Spleen (tissue), 11 donors: Measurements from ENCODE around the gene ZNF638. TPM values are rescaled to one million over a fixed set of nuclear protein-coding genes. Genes with fewer than 3 reads are reported as not detected.

ENCODE experiments used
- DNase-seq: peaks from one replicate; pipeline ENCODE4 v3.0.0-alpha.2; 2020
- H3K27ac ChIP-seq, 8 donors: fragments of 200-600 bp; sonication (generic) in 7 of 8; 1 replicate in 4 of 8; 2 replicates in 4 of 8; pipeline versions ENCODE4 v1.5.0 to v1.8.0; 2016 to 2021; ENCODE audit warnings: inconsistent platforms in 4 of 8, mild to moderate bottlenecking in 4 of 8, moderate library complexity in 1 of 8
- H3K27me3 ChIP-seq, 7 donors: fragments of 200-600 bp; sonication (generic) in 6 of 7; replicated peaks in 1 of 7; 1 replicate in 4 of 7; 2 replicates in 3 of 7; pipeline versions ENCODE4 v1.5.0 to v1.8.0; 2016 to 2021; ENCODE audit warnings: inconsistent platforms in 3 of 7, mild to moderate bottlenecking in 1 of 7
- H3K36me3 ChIP-seq, 6 donors: fragments of 200-600 bp; sonication (generic) in 5 of 6; 1 replicate in 4 of 6; 2 replicates in 2 of 6; pipeline versions ENCODE4 v1.5.0 to v1.8.0; 2016 to 2021; ENCODE audit warnings: inconsistent platforms in 2 of 6
- H3K4me1 ChIP-seq, 6 donors: fragments of 200-600 bp; sonication (generic) in 5 of 6; 1 replicate in 3 of 6; 2 replicates in 3 of 6; pipeline versions ENCODE4 v1.5.0 to v1.8.0; 2016 to 2021; ENCODE audit warnings: inconsistent platforms in 3 of 6
- H3K4me3 ChIP-seq, 8 donors: fragments of 200-600 bp; sonication (generic) in 7 of 8; 1 replicate in 4 of 8; 2 replicates in 4 of 8; pipeline versions ENCODE4 v1.5.0 to v1.8.0; 2016 to 2021; ENCODE audit warnings: inconsistent platforms in 4 of 8, mild to moderate bottlenecking in 4 of 8, moderate library complexity in 2 of 8
- H3K9me3 ChIP-seq, 8 donors: fragments of 200-600 bp; sonication (generic) in 7 of 8; 1 replicate in 4 of 8; 2 replicates in 4 of 8; pipeline versions ENCODE4 v1.5.0 to v1.8.0; 2016 to 2021; ENCODE audit warnings: inconsistent platforms in 4 of 8
- POLR2A ChIP-seq, 3 donors: fragments of 450-650 bp; IDR thresholded peaks; one replicate each; pipeline ENCODE4 v1.5.1; 2017; ENCODE audit warnings: antibody characterized with exemption in 3 of 3, mild to moderate bottlenecking in 1 of 3
- POLR2AphosphoS5 ChIP-seq, 3 donors: sonication (generic); formaldehyde crosslinking; IDR thresholded peaks; one replicate each; pipeline ENCODE4 v1.5.1; 2017; ENCODE audit warnings: antibody characterized with exemption in 3 of 3
- WGBS, 5 donors: extraction: QIAGEN DNeasy Blood & Tissue Kit in 3 of 5; methylation state at CpG; one replicate each; pipeline versions ENCODE4 v1.1.5 to v1.1.7; 2013 to 2018; 5-methylcytosine and 5-hydroxymethylcytosine counted together
- intact Hi-C: fragments of 100-400 bp; cut with DNase I; formaldehyde crosslinking; loops from one replicate; pipeline ENCODE4 v1.15.0; 2023; ENCODE audit warnings: low total_unique reads
- polyA plus RNA-seq, 3 donors: library from polyadenylated mRNA; stranded (reverse); fragments of 200-250 nt; gene quantifications; one replicate each; pipeline ENCODE4 v1.2.1, GENCODE V29; 2013
- total RNA-seq, 7 donors: library from RNA; depleted of rRNA in 3 of 7; stranded (reverse); fragments of >200 nt in 3 of 7; fragmentation: NEBNext Ultra II Directional in 4 of 7; extraction: Animal tissue kit (Norgen Biotek cat#: 25700) in 4 of 7; gene quantifications; one replicate each; pipeline versions ENCODE4 v1.1.0 to v1.2.1, GENCODE V29; 2016 to 2021
- TF ChIP-seq, protein P1 (sequence below), 11 experiments: fragments of 200-600 bp in 7 of 11; fragments of 450-650 bp in 4 of 11; sonication (generic) in 4 of 11; IDR thresholded peaks in 8 of 11; conservative IDR thresholded peaks in 3 of 11; 1 replicate in 7 of 11; 2 replicates in 4 of 11; pipeline versions ENCODE4 v1.4.0 to v1.8.0; 2016 to 2021; ENCODE audit warnings: antibody characterized with exemption in 11 of 11, inconsistent platforms in 4 of 11, mild to moderate bottlenecking in 1 of 11
- donor health status: healthy with polysubstance abuse.
- donor health status: DM: no; HTN: no; CAD: no; lungs with moderate emphysema.
- donor health status: DM: no; HTN: no; CAD: no.
- donor health status: Bipolar disorder and iron deficiency.
- donor health status: healthy.
- donor health status: DM: no; HTN: no; CAD: no.
- donor health status: DM: yes; HTN: yes; CAD: no.

The ZNF638 gene
- total and polyA plus RNA-seq, 10 donors, result 80.7 to 310 (median 158) TPM

DNA sequence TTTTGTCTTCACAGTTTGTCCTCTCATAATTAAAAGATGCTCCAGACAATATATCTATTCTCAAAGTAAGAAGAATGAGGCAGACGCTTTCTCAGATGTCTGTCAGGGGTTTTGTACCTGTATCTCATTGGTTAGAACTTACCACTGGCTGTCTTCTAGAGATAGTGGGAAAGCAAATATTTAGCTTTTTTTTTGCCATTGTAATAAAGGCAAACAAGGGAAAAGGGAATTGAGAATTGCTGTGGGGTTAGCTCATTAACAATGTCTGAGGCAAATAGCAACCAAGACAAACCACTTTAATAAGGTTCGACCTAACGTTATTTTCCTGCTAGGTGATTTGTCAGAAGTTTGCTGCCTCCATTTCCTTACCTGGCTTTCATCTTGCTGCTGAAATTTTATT, 30.0 kb downstream of the ZNF638 start:
- intact Hi-C loops, result no loop called here
- Histone ChIP-seq H3K4me1 (peaks cover 0 to 24% (median 0%) of the 10 kb centered on the region in 6 donors), H3K4me3 (no peak overlapping the region), H3K27ac (no peak overlapping the region), H3K9me3 (no peaks in the 10 kb centered on the region), H3K27me3 (no peaks in the 10 kb centered on the region), H3K36me3 (peaks cover 0 to 100% (median 79%) of the 10 kb centered on the region in 6 donors)
- WGBS, 5 donors, result 76 to 88% (median 82%) methylated on average over 3 of the region's 3 CpGs
- no peak for DNase-seq
- TF ChIP-seq POLR2A (IDR thresholded peaks at IDR 0.05) (no peak), POLR2AphosphoS5 (IDR thresholded peaks at IDR 0.05) (no peak)
- TF ChIP-seq, protein P1, sequence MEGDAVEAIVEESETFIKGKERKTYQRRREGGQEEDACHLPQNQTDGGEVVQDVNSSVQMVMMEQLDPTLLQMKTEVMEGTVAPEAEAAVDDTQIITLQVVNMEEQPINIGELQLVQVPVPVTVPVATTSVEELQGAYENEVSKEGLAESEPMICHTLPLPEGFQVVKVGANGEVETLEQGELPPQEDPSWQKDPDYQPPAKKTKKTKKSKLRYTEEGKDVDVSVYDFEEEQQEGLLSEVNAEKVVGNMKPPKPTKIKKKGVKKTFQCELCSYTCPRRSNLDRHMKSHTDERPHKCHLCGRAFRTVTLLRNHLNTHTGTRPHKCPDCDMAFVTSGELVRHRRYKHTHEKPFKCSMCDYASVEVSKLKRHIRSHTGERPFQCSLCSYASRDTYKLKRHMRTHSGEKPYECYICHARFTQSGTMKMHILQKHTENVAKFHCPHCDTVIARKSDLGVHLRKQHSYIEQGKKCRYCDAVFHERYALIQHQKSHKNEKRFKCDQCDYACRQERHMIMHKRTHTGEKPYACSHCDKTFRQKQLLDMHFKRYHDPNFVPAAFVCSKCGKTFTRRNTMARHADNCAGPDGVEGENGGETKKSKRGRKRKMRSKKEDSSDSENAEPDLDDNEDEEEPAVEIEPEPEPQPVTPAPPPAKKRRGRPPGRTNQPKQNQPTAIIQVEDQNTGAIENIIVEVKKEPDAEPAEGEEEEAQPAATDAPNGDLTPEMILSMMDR (IDR thresholded peaks at IDR 0.05 in 8 of 11, conservative IDR thresholded peaks at IDR 0.05 in 3 of 11), result no peak

DNA sequence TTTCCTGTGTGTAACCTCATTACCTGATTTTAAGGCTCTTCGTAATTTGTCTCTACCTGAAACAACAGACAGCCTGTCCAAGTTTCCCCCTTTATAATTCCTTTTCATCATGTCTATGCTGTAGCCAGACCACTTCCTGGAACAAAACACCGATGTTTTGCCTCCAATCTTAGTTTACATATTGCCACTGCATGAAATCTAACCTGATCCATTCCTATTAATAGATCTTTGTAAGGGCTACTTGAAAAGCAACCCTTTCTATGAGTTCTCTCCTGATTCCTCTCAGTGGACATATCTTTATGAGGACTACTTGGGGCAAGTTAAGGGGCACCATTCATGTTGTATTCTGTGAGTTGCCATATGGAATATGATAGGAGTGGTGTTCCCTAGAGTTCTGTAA, 30.9 kb downstream of the ZNF638 start:
- Histone ChIP-seq H3K4me3 (no peak overlapping the region), H3K36me3 (peaks cover 0 to 100% (median 80%) of the 10 kb centered on the region in 6 donors), H3K27me3 (no peaks in the 10 kb centered on the region), H3K4me1 (peaks cover 0 to 24% (median 0%) of the 10 kb centered on the region in 6 donors), H3K27ac (no peak overlapping the region), H3K9me3 (no peaks in the 10 kb centered on the region)
- TF ChIP-seq POLR2AphosphoS5 (IDR thresholded peaks at IDR 0.05), result no peak
- TF ChIP-seq POLR2A (IDR thresholded peaks at IDR 0.05), result no peak
- TF ChIP-seq, protein P1 (IDR thresholded peaks at IDR 0.05 in 8 of 11, conservative IDR thresholded peaks at IDR 0.05 in 3 of 11), result no peak
- WGBS, 5 donors, result 58 to 90% (median 86%) methylated on average over 2 of the region's 2 CpGs
- DNase-seq, result no peak
- intact Hi-C loops, result no loop called here

DNA sequence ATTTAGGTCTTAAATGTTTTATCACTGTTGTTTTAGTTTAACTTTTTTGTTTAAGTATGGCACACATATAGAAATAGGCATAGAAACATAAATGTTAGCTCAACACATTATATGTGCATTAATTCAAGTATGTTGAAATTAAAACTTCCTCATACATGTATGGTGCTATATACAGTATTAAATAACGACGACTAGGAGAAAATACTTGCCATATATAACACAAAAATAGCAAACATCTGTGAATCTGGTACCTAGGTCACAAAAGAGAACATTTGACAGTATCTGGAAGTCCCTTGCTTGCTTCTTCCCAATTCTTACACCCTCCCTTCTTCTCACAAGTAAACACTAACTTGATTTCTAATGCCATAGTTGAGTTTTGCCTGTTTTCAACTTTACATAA, 38.4 kb downstream of the ZNF638 start:
- Histone ChIP-seq H3K4me1 (peaks cover 0 to 5% (median 0%) of the 10 kb centered on the region in 6 donors), H3K27me3 (no peaks in the 10 kb centered on the region), H3K27ac (no peak overlapping the region), H3K9me3 (no peaks in the 10 kb centered on the region), H3K4me3 (no peak overlapping the region), H3K36me3 (peaks cover 3 to 100% (median 68%) of the 10 kb centered on the region in 6 donors)
- no peak for DNase-seq
- intact Hi-C loops, result no loop called here
- TF ChIP-seq POLR2AphosphoS5 (IDR thresholded peaks at IDR 0.05), result no peak
- TF ChIP-seq, protein P1 (IDR thresholded peaks at IDR 0.05 in 8 of 11, conservative IDR thresholded peaks at IDR 0.05 in 3 of 11), result no peak
- no peak for TF ChIP-seq POLR2A (IDR thresholded peaks at IDR 0.05)
- 84 to 96% (median 90%) methylated on average over 2 of the region's 2 CpGs for WGBS, 5 donors

DNA sequence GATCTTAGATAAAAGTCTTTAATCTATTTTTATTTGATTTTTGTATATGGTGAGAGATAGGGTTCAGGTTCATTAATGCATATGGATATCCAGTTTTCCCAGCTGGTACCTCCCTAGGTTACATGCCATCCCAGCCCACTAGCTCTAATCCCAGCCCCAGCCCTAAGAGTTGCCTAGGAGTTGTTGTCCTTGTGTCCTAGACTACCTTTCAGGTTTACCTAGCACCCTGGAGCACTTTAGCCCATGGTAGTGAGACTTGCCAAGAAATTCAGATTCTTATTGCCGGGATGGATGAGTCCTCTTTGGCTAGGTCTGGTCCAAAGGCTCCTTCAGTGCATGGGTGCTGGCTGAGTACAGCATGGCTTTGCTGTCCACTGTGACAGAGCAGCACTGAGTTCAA, 40.5 kb downstream of the ZNF638 start:
- no peak overlapping the region for H3K27ac ChIP-seq
- intact Hi-C loops, result no loop called here
- no peaks in the 10 kb centered on the region for H3K9me3 ChIP-seq
- WGBS, 5 donors, result 94 to 100% (median 100%) methylated on average over 1 of the region's 1 CpG
- H3K27me3 ChIP-seq, result no peaks in the 10 kb centered on the region
- H3K4me3 ChIP-seq, result no peak overlapping the region
- peaks cover 3 to 100% (median 59%) of the 10 kb centered on the region in 6 donors for H3K36me3 ChIP-seq
- no peak for DNase-seq
- TF ChIP-seq POLR2A (IDR thresholded peaks at IDR 0.05) (no peak), POLR2AphosphoS5 (IDR thresholded peaks at IDR 0.05) (no peak)
- TF ChIP-seq, protein P1 (IDR thresholded peaks at IDR 0.05 in 8 of 11, conservative IDR thresholded peaks at IDR 0.05 in 3 of 11), result no peak
- peaks cover 0 to 5% (median 0%) of the 10 kb centered on the region in 6 donors for H3K4me1 ChIP-seq
